NCI-H524 (cell line): ENCODE measurements around the gene TGFBRAP1.
A peak's percentile ranks its signal among the peaks of the same experiment; 100 is the strongest.

Source experiments
- DNase-seq, 2 experiments: peaks; one replicate each; lab custom pipeline; 2025; lab: John Stamatoyannopoulos, UW

The TGFBRAP1 gene, protein sequence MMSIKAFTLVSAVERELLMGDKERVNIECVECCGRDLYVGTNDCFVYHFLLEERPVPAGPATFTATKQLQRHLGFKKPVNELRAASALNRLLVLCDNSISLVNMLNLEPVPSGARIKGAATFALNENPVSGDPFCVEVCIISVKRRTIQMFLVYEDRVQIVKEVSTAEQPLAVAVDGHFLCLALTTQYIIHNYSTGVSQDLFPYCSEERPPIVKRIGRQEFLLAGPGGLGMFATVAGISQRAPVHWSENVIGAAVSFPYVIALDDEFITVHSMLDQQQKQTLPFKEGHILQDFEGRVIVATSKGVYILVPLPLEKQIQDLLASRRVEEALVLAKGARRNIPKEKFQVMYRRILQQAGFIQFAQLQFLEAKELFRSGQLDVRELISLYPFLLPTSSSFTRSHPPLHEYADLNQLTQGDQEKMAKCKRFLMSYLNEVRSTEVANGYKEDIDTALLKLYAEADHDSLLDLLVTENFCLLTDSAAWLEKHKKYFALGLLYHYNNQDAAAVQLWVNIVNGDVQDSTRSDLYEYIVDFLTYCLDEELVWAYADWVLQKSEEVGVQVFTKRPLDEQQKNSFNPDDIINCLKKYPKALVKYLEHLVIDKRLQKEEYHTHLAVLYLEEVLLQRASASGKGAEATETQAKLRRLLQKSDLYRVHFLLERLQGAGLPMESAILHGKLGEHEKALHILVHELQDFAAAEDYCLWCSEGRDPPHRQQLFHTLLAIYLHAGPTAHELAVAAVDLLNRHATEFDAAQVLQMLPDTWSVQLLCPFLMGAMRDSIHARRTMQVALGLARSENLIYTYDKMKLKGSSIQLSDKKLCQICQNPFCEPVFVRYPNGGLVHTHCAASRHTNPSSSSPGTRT

GRCh38 chr2:105329561-105330495 lies at the start of gene TGFBRAP1:
Gene TGFBRAP1 (minus strand): TSS chr2:105329735. CDS start chr2:105308301, 21,434 bp downstream.
- DNase-seq: peak in 1 of 2 experiments; percentile 46

DNA sequence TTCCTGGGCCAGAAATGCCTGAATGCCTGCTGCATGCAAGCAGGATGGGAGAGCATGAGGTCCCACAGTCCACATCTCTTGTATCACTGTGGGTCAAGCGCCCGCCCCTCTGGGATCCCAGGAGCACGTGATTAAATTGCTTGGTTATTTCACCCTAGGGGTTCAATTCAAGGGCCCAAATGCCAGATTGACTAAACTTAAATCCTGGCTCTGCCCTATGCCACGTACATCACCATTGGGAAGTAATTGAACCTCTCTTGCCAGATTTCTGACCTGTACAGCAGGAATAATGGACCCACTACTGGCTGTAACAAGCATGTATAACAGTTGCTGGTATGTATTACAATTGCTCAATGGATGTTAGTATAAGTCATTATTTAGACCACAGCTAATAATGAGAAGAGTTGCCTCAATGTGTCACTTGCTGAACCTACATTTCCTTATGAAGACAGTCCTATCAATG lies 49.4 kb upstream of the TGFBRAP1 start:
- no peak for DNase-seq

DNA sequence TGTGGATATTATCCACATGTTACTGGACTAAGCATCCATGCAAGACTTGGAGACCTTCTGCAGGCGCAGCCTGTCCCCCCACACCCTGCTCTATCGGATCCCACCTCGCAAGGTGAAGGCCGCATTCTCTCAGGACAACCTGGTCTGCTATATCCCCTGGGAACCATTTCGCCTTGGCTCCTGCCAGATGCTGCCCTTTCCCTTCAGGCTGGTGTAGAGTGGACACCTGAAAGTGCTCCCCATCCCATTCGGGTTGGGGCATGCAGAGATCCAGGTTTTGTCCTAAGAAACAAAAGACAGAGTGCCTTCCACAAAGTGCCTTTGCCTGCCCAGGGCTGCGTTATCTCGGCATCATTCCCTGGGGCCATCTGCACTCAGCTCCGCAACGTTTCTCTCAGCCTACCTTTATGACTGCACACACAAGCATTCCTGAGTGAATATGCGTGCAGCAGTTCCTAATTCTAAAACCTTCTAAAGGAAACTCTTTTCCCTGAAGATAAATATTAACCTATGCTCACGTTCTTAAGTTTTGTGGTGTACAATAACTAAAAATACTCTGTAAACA lies 48.8 kb upstream of the TGFBRAP1 start:
- no peak for DNase-seq

- DNase-seq: peak in 1 of 2 experiments; percentile 8
Observed at GRCh38 chr2:105377871-105378270, 48.3 kb upstream of the TGFBRAP1 start.

DNA sequence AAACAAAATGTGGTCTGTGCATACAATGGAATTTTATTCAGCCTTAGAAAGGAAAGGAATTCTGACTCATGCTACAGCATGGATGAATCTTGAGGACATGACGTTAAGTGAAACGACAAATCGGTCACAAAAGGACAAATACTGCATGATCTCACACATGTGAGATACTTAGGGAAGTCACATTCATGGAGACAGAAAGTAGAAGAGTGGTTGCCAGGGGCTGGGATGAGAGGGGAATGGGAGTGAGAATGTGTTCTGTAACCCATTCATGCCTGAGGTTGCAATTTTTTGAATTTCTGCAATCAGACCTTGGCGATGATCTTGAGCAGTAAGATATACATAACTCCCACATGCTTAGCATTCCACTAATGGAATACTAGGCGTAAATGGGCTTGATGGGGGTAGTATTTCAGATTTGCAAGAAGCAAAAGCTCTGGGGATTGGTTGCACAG lies 47.3 kb upstream of the TGFBRAP1 start:
- DNase-seq: no peak

DNA sequence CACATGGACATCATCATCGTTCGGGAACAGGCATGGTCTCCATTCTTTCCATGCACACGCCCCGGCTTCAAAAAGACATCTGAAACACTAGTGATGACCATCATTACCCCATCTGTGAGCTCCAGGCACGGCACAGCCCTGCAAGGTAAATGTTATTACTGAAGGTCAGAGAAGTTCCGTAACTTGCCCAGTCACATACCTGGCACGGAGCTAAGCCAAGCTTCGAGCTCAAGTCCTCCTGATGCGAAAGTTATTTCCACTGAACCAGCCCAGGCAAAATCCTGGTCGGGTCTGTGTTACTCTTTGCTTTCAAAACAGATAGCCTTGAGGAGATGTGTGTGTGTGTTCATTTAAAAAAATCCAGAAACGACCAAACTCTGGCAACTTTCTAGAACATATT lies 46.5 kb upstream of the TGFBRAP1 start:
- no peak for DNase-seq

DNA sequence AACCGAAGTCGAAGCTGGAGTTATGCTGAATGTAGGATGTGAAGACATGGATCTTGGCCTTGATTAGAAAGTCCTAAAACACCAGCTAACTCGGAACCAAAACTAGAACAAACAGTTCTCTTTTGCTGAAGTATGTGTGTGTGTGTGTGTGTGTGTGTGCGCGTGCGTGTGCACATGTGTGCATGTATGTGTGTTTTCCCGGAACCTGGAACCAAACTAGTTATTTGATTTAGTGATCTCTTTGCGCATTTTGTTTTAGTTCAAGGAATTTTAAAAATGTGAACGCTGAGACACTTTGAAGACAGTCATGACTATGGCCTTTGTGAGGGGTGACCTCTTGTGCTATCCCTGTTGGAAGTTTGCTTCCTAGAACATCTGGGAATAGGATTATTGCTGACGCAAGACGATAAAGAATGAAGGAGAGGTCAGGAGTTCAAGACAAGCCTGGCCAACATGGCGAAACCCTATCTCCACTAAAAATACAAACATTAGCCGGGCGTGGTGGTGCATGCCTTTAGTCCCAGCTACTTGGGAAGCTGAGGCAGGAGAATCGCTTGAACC lies 45.5 kb upstream of the TGFBRAP1 start:
- DNase-seq: no peak

DNA sequence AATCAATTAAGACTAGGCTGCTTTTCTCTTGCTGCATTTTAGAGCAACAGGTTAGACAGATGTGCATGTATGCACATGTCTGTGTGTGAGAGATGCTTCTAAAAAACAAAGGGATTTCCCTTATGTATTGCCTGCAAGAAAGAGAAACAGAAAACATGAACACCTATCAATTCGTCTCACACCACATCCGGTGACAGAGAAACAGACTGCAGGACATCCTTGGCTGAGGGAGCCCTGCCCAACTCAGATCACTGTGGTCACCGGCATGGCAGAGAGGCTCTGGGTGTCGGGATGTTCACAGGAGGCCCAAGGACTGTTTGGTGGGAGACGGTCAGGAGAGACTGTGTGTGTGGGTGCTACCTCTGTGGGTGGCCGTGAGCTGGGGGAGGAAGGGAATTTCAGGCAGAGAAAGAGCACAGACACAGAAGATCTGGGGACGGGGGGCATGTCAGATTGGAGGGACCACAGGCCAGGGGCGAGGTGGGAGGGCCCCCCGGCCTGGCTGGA lies 44.4 kb upstream of the TGFBRAP1 start:
- no peak for DNase-seq

DNA sequence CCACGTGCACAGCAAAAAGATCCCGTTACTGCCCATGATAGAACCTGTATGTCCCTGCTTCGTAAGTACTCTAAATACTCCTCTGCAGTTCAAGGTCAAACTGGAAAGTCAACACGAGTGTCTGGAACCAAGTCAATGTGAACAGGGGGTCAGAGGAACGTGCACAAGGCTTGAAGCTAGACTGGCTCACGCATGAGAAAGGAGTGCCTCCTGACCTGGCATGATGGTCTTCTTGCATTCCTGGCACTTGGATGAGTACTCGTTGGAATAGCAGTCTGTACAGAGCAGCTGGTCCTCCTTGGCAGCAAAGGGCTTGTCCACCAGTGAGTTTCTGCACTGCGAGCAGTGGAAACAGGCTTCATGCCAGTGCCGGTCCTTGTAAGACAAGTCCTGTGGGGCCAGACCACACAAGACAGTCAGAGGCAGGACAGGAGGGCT lies 43.8 kb upstream of the TGFBRAP1 start:
- no peak for DNase-seq

- no peak for DNase-seq
Observed at GRCh38 chr2:105371810-105372209, 42.3 kb upstream of the TGFBRAP1 start.

DNA sequence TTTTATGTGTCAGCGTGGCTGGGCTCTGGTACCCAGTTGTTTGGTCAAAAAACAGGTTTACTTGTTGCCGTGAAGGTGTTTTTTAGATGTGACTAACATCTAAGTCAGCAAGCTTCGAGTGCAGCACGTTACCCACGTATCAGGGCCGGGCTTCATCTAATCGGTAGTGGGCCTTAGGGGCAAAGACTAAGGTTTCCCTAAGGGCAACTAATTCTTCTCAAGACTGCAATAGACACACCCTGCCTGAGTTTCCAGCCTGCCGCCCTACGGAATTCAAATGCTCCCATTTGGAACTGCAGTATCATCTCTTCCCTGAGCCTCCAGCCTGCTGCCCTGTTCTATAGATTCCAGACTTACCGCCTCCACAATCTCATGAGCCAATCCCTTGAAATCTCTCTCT lies 41.6 kb upstream of the TGFBRAP1 start:
- no peak for DNase-seq

DNA sequence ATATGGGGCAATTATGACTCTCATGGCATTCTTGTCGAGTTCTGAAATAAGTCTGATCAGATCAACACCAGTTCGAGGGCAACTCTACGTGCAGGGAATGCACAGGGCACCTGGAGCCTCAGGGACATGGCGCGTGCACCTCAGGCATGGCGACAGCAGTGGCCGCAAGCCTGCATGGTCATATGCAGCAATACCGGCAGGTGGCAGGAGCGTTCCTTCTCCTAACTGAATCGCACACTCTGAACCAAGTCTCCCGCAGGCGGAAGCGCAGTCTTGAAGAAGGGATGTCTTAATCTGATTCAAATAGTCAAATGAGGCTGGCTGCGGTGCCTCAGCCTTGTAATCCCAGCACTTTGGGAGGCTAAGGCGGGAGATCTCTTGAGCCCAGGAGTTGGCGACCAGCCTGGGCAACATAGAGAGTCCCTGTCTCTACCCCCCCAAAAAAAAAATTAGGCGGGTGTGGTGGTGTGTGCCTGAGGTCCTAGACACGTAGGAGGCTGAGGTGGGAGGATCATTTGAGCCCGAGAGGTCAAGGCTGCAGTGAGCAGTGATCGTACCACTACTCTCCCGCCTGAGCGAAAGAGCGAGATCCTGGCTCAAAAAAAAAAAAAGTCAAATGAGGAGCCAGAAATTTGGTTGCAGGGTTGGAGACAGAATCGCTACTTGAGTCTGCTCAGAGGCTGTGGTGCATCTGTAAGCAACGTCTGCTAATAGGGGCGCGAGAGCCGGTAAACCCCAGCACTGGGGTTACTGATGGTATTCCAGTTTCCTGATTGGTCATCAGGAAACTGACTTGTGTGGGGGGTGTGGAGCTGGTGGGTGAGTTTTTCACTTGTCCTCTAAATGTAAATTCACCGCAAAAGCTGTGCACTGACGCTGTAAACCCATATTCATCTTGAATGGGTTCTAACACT lies 40.5 kb upstream of the TGFBRAP1 start:
- DNase-seq: peak; percentile 39 to 67

GRCh38 chr2:105368759-105369408 lies 39.3 kb upstream of the TGFBRAP1 start:
- DNase-seq: no peak

DNA sequence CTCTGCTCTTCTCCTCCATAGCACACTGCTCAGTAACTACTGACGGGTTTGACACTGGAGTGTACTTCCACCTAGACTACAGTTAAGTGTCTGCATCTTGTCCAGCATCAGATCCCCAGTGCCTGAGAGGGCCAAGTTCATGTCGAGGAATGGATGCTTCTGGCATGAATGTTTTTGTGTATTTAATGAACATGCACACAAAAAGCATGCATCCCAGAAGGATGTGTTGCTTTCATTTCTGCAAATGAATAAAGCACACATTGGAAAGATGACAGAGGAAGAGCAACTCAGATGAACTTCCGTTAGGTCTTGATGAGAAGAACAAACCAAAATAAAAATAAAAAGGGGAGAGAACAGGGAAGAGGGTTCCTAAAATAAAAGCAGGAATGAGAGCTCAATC lies 35.7 kb upstream of the TGFBRAP1 start:
- DNase-seq: no peak

DNA sequence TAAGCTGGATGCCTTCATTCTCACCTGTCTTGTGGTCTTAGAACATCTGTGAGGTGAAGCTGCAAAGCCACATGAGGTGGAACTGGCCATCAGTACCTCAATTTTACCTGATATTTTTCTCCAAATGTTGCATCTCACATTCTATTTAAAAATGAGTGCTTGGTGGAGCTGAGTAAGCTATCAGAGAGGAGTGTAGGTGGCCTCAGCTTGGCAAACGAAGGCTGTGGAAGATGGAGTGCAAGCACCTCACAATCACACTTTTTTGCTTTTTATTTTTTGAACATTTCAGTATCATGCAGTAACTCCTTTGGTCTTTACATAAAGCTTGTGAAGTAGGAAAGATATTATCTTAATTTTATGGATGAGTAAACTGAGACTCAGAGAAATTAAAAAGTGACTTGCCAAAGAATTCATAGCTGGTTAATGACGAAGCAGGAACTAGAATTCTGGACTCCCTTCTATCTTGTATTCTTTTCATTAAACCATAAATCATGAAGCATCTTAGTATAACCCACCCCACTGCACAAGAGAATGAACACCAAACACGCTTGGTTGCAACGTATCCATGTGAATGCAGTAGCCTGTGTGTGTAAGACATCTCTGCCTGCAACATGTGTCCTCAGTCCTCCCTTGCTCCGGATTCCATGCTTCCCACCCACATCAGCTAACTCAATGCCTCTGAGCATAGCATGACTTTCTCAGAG lies 35.1 kb upstream of the TGFBRAP1 start:
- DNase-seq: no peak

GRCh38 chr2:105362862-105363591 lies 33.5 kb upstream of the TGFBRAP1 start:
- DNase-seq: no peak

- DNase-seq: no peak
Observed at GRCh38 chr2:105361102-105361889, 31.8 kb upstream of the TGFBRAP1 start.
